ENCODE results near the gene CRIM1. TPM values are rescaled to one million over a fixed set of nuclear protein-coding genes. Genes with fewer than 3 reads are reported as not detected.

The CRIM1 gene
- total RNA-seq, 2 experiments from 2014 or later, result 3.1 to 3.3 TPM

- H3K4me1 Mint-ChIP-seq (ENCODE audit: low read depth), result peaks cover 6% of the 10 kb centered on the region
- CTCF ChIA-PET, result interaction anchor here (0.6 to 2.0 kb wide), 4 partner anchors 15 to 63 kb away, joined by 3 to 6 read pairs (median 3); no protein-coding TSS in a partner anchor
- no peaks in the 10 kb centered on the region for H3K36me3 Mint-ChIP-seq (ENCODE audit: low read depth)
- H3K4me3 Mint-ChIP-seq, result no peak overlapping the region
- H3K27me3 Mint-ChIP-seq (ENCODE audit: low read depth), result peaks cover 11% of the 10 kb centered on the region
- no peak overlapping the region for H3K27ac Mint-ChIP-seq
- DNase-seq, result no peak
- intact Hi-C loops (cut with micrococcal nuclease), result loop anchor here (5.0 kb wide), 1 partner anchor 178 kb away; no protein-coding TSS in a partner anchor
- H3K9me3 Mint-ChIP-seq, result no peaks in the 10 kb centered on the region
Measured at GRCh38 chr2:36335597-36335996, 20.0 kb upstream of the CRIM1 start.

DNA sequence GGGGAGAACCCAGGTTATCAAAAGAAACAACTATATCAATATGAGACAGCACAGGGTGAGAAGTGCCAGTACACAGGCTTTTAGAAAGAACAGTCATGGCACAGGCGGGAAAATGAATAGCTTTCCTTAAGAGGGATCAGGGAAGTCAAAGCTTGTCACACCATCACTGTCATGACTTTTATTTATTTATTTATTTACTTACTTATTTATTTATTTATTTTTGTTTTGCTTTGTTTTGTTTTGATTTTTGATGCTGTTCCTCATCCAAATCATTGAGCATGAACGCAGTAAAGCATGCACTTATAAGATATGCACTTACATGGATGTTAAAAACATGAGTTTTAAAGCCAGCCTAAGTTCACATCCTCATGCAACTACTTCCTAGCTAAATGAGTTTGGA is 19.3 kb upstream of the CRIM1 start:
- intact Hi-C loops (cut with micrococcal nuclease), result loop anchor here (2.0 to 5.0 kb wide), 2 partner anchors 26 to 179 kb away; no protein-coding TSS in a partner anchor
- Mint-ChIP-seq H3K9me3 (no peaks in the 10 kb centered on the region), H3K36me3 (ENCODE audit: low read depth) (no peaks in the 10 kb centered on the region), H3K4me1 (ENCODE audit: low read depth) (peaks cover 6% of the 10 kb centered on the region), H3K27ac (no peak overlapping the region), H3K27me3 (ENCODE audit: low read depth) (peaks cover 11% of the 10 kb centered on the region), H3K4me3 (no peak overlapping the region)
- CTCF ChIA-PET, result interaction anchor here (1.8 kb wide), 1 partner anchor 16 kb away, joined by 5 read pairs; no protein-coding TSS in a partner anchor
- DNase-seq, result no peak

- no peak for DNase-seq
- no peak overlapping the region for H3K4me3 Mint-ChIP-seq
- peaks cover 6% of the 10 kb centered on the region for H3K4me1 Mint-ChIP-seq (ENCODE audit: low read depth)
- H3K9me3 Mint-ChIP-seq, result no peaks in the 10 kb centered on the region
- CTCF ChIA-PET, result interaction anchor here (1.6 to 1.8 kb wide), 2 partner anchors 13 to 15 kb away, joined by 5 to 6 read pairs; no protein-coding TSS in a partner anchor
- H3K27ac Mint-ChIP-seq, result no peak overlapping the region
- peaks cover 11% of the 10 kb centered on the region for H3K27me3 Mint-ChIP-seq (ENCODE audit: low read depth)
- no peaks in the 10 kb centered on the region for H3K36me3 Mint-ChIP-seq (ENCODE audit: low read depth)
- intact Hi-C loops (cut with micrococcal nuclease), result loop anchor here (1.0 to 5.0 kb wide), 4 partner anchors 27 to 213 kb away; no protein-coding TSS in a partner anchor
Measured at GRCh38 chr2:36337354-36337753, 18.2 kb upstream of the CRIM1 start.

GRCh38 chr2:36338124-36338826 is 17.3 kb upstream of the CRIM1 start:
- H3K27ac Mint-ChIP-seq, result no peak overlapping the region
- intact Hi-C loops (cut with micrococcal nuclease), result loop anchor here (5.0 kb wide), 1 partner anchor 181 kb away; no protein-coding TSS in a partner anchor
- H3K4me1 Mint-ChIP-seq (ENCODE audit: low read depth), result peaks cover 6% of the 10 kb centered on the region
- H3K27me3 Mint-ChIP-seq (ENCODE audit: low read depth), result peaks cover 11% of the 10 kb centered on the region
- H3K36me3 Mint-ChIP-seq (ENCODE audit: low read depth), result no peaks in the 10 kb centered on the region
- H3K4me3 Mint-ChIP-seq, result no peak overlapping the region
- CTCF ChIA-PET, result interaction anchor here (0.9 to 1.8 kb wide), 3 partner anchors 12 to 92 kb away, joined by 4 to 6 read pairs (median 5); no protein-coding TSS in a partner anchor
- no peaks in the 10 kb centered on the region for H3K9me3 Mint-ChIP-seq
- DNase-seq, result no peak

DNA sequence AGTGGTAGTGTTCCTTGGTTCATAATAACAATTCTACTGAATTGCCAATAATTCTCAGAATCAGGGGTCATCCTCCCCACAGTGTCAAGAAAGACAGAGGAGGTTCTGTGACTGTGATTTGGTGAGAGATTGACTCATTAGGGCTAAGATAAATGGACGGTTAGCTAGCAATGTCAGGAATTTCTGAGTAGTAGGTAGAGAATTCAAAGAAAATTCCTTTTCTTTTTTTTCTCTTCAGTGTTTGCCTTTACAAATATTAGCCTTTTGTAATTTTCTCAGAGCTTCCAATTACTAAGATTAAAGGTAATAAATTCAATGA is 16.8 kb upstream of the CRIM1 start:
- CTCF ChIA-PET, result interaction anchor here (0.9 kb wide), 1 partner anchor 93 kb away, joined by 4 read pairs; no protein-coding TSS in a partner anchor
- Mint-ChIP-seq H3K27ac (no peak overlapping the region), H3K9me3 (no peaks in the 10 kb centered on the region), H3K27me3 (ENCODE audit: low read depth) (peaks cover 11% of the 10 kb centered on the region), H3K4me3 (no peak overlapping the region), H3K36me3 (ENCODE audit: low read depth) (no peaks in the 10 kb centered on the region), H3K4me1 (ENCODE audit: low read depth) (peaks cover 5% of the 10 kb centered on the region)
- intact Hi-C loops (cut with micrococcal nuclease), result loop anchor here (5.0 kb wide), 1 partner anchor 181 kb away; no protein-coding TSS in a partner anchor
- DNase-seq, result no peak

DNA sequence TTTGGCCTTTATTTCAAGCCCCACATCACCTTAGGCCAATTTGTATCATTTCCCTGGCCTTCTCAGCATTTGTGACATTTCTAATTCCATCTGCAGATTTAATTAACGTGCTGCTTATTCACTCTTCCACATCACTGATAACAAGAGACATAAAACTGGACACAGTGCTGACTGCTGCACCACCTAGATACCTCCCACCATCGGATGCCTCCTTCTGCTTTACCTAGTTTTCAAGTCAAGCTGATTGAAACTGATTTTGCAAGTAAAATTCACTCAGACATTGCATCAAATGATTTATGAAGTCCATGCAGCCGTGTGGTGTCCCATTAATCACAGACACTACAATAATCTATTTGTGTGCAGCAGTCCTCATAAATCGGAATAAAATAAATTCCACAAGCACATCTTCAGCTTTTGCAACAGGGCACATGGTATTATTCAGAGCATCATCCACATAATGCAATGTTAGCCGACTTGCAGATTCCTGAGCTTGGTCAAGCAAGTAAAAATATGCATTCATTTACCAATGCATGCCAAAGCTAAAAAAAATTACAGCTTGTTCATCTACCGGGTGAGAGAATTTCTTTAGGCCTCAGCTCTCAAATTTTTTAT is 15.9 kb upstream of the CRIM1 start:
- H3K4me3 Mint-ChIP-seq, result no peak overlapping the region
- no peak for DNase-seq
- H3K36me3 Mint-ChIP-seq (ENCODE audit: low read depth), result no peaks in the 10 kb centered on the region
- H3K27ac Mint-ChIP-seq, result no peak overlapping the region
- H3K9me3 Mint-ChIP-seq, result no peaks in the 10 kb centered on the region
- CTCF ChIA-PET, result no interaction called here
- H3K27me3 Mint-ChIP-seq (ENCODE audit: low read depth), result peaks cover 11% of the 10 kb centered on the region
- intact Hi-C loops (cut with micrococcal nuclease), result loop anchor here (5.0 kb wide), 1 partner anchor 182 kb away; no protein-coding TSS in a partner anchor
- peaks cover 4% of the 10 kb centered on the region for H3K4me1 Mint-ChIP-seq (ENCODE audit: low read depth)

DNA sequence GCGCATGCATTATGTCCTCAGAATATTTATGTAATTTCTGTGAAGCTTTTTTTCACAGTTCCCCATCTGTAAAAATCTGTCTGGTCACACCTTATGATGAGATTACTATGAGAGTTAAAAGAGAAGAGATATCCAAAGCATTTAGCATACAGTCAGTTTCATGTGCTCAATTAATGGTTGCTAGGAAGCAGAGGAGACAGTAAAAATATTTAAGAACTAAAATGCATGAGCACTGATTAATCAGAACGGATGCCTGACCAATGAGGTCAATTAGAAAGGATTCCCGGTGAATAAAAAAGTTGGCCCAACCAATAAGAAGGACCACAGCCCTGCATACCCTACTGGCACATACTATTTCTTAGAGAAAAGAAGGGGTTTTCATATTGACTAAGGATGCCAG is 12.0 kb upstream of the CRIM1 start:
- Mint-ChIP-seq H3K27ac (no peak overlapping the region), H3K36me3 (ENCODE audit: low read depth) (no peaks in the 10 kb centered on the region), H3K4me3 (no peak overlapping the region), H3K4me1 (ENCODE audit: low read depth) (no peaks in the 10 kb centered on the region), H3K27me3 (ENCODE audit: low read depth) (peaks cover under 1% of the 10 kb centered on the region), H3K9me3 (no peaks in the 10 kb centered on the region)
- no peak for DNase-seq
- intact Hi-C loops (cut with micrococcal nuclease), result no loop called here
- CTCF ChIA-PET, result interaction anchor here (2.0 kb wide), 1 partner anchor 10 kb away, joined by 9 read pairs; no protein-coding TSS in a partner anchor

- no peaks in the 10 kb centered on the region for H3K36me3 Mint-ChIP-seq (ENCODE audit: low read depth)
- no peak overlapping the region for H3K4me3 Mint-ChIP-seq
- DNase-seq, result no peak
- CTCF ChIA-PET, result interaction anchor here (2.2 kb wide), 1 partner anchor 11 kb away, joined by 6 read pairs; no protein-coding TSS in a partner anchor
- H3K27me3 Mint-ChIP-seq (ENCODE audit: low read depth), result peaks cover 3% of the 10 kb centered on the region
- no peaks in the 10 kb centered on the region for H3K9me3 Mint-ChIP-seq
- no peak overlapping the region for H3K27ac Mint-ChIP-seq
- H3K4me1 Mint-ChIP-seq (ENCODE audit: low read depth), result peaks cover 9% of the 10 kb centered on the region
- intact Hi-C loops (cut with micrococcal nuclease), result no loop called here
Measured at GRCh38 chr2:36348721-36349120, 6.9 kb upstream of the CRIM1 start.

GRCh38 chr2:36351291-36351690 is 4.3 kb upstream of the CRIM1 start:
- Mint-ChIP-seq H3K9me3 (no peaks in the 10 kb centered on the region), H3K27me3 (ENCODE audit: low read depth) (peaks cover 14% of the 10 kb centered on the region), H3K36me3 (ENCODE audit: low read depth) (no peaks in the 10 kb centered on the region), H3K4me3 (no peak overlapping the region), H3K27ac (no peak overlapping the region), H3K4me1 (ENCODE audit: low read depth) (peaks cover 9% of the 10 kb centered on the region)
- intact Hi-C loops (cut with micrococcal nuclease), result loop anchor here (5.0 kb wide), 1 partner anchor 436 kb away; no protein-coding TSS in a partner anchor
- no peak for DNase-seq
- CTCF ChIA-PET, result interaction anchor here (0.6 to 1.4 kb wide), 9 partner anchors 16 to 1487 kb away, joined by 3 to 4 read pairs (median 3); no protein-coding TSS in a partner anchor

DNA sequence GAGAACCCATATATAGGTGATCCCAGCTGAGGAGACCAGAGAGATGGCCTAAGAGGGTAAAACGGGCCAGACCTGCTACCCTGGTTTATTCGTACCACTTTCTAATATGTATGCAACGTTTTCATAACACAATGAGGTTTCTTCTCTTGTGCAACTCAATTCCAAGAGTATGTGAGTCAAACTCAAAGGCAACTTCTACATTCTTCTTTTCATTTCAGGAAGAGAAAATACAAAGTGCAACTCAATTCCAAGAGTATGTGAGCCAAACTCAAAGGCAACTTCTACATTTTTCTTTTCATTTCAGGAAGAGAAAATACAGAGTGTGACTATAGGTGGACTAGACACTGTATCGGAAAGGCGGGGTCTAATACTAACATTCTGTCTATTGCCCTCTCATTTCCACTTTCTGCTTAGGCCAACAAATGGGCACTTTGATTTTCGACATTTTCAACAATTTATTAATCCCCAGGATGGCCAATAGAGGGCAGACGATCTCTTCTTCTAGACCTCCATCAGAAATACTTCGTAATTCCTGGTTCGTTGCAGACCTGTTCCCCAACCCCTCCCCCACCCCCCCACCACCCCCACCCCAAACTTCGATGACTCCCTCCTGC is 3.7 kb upstream of the CRIM1 start:
- Mint-ChIP-seq H3K4me3 (no peak overlapping the region), H3K27ac (no peak overlapping the region), H3K4me1 (ENCODE audit: low read depth) (peaks cover 9% of the 10 kb centered on the region), H3K36me3 (ENCODE audit: low read depth) (no peaks in the 10 kb centered on the region), H3K9me3 (no peaks in the 10 kb centered on the region), H3K27me3 (ENCODE audit: low read depth) (peaks cover 14% of the 10 kb centered on the region)
- CTCF ChIA-PET, result interaction anchor here (0.6 to 1.7 kb wide), 13 partner anchors 15 to 367 kb away, joined by 3 to 8 read pairs (median 3); no protein-coding TSS in a partner anchor
- DNase-seq, result peak; percentile 14
- intact Hi-C loops (cut with micrococcal nuclease), result loop anchor here (1.0 to 5.0 kb wide), 5 partner anchors 109 to 435 kb away; no protein-coding TSS in a partner anchor

DNA sequence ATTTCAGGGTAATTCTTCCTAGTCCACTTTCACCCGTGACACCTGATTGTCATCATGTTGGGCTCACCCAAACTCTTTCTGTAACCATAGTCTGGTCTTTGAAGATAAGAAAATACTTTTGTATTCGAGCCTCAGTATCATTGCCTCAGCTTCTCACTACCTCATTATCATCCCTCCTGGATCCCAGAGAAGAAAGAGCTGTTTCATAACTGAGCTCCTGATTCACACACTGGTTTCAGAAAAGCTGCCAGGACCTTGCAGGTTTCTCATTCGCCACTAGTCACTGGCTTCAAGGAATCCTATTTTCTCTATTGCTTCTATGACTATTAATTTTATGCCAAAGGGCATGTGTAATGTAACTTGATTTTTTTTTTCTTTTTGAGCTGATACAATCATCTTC is 2.9 kb upstream of the CRIM1 start:
- Mint-ChIP-seq H3K4me1 (ENCODE audit: low read depth) (peaks cover 17% of the 10 kb centered on the region), H3K4me3 (no peak overlapping the region), H3K36me3 (ENCODE audit: low read depth) (no peaks in the 10 kb centered on the region), H3K27me3 (ENCODE audit: low read depth) (peaks cover 21% of the 10 kb centered on the region), H3K9me3 (no peaks in the 10 kb centered on the region), H3K27ac (no peak overlapping the region)
- intact Hi-C loops (cut with micrococcal nuclease), result loop anchor here (1.0 to 5.0 kb wide), 5 partner anchors 109 to 435 kb away; no protein-coding TSS in a partner anchor
- DNase-seq, result no peak
- CTCF ChIA-PET, result interaction anchor here (0.6 to 2.2 kb wide), 27 partner anchors 10 to 805 kb away, joined by 3 to 9 read pairs (median 3); no protein-coding TSS in a partner anchor

DNA sequence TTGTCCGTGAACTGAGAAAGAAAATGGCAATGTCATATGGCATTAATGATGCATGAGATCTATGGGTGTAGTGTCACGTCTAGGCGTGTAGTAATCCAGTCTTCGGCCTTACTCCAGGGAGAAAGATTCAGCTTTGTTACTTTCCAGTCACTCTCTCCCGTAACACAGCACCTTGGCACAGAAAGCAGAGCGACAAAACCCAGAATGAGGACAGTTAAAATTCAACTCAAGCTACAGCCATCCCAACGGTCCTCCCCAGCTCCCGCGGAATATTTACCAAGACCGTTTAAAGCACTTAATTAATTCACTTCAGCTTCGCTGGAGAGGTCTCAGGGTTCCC is 797 bp upstream of the CRIM1 start:
- no peaks in the 10 kb centered on the region for H3K9me3 Mint-ChIP-seq
- peaks cover 30% of the 10 kb centered on the region for H3K27me3 Mint-ChIP-seq (ENCODE audit: low read depth)
- H3K4me3 Mint-ChIP-seq, result peak overlapping the region; percentile 54
- peaks cover 25% of the 10 kb centered on the region for H3K4me1 Mint-ChIP-seq (ENCODE audit: low read depth)
- no peaks in the 10 kb centered on the region for H3K36me3 Mint-ChIP-seq (ENCODE audit: low read depth)
- intact Hi-C loops (cut with micrococcal nuclease), result loop anchor here (2.0 to 5.0 kb wide), 4 partner anchors 433 to 968 kb away; partner anchors contain the start of genes PRKD3 and STRN
- DNase-seq, result no peak
- no peak overlapping the region for H3K27ac Mint-ChIP-seq
- CTCF ChIA-PET, result no interaction called here
